Endothelial cell of umbilical vein (primary cell): ENCODE results near the gene JAKMIP1. TPM values are rescaled to one million over a fixed set of nuclear protein-coding genes. Genes with fewer than 3 reads are reported as not detected.

ENCODE experiments used
- BruUV-seq: library from RNA; stranded (reverse); fragments of 400-500 nt; replicated peaks from 2 replicates; lab custom pipeline; 2021; lab: Mats Ljungman, UMichigan
- CTCF ChIA-PET: fragments of 300-600, 350-600 bp; sonication (Branson Sonifier 250); formaldehyde crosslinking; loops from one replicate; lab custom pipeline; 2021; ENCODE audit warnings: antibody characterized with exemption, inconsistent platforms; lab: Charles Lee
- POLR2A ChIA-PET: fragments of 300-600, 350-600 bp; sonication (Branson Sonifier 250); formaldehyde crosslinking; loops from one replicate; lab custom pipeline; 2021; ENCODE audit warnings: antibody characterized with exemption, inconsistent platforms; lab: Charles Lee
- DNase-seq: peaks from one replicate; pipeline ENCODE4 v3.0.0-alpha.2; 2011; ENCODE audit warnings: low read depth, low spot score
- FAIRE-seq: peaks from 2 replicates; lab custom pipeline; 2011; peaks lifted over from hg19 to GRCh38; lab: Jason Lieb, UNC
- H2AFZ ChIP-seq: 2 replicates; pipeline ENCODE4 v1.6.0; 2012; ENCODE audit warnings: low read depth, low read length, control low read depth, inconsistent platforms
- H3K27ac ChIP-seq: 2 replicates; pipeline ENCODE4 v1.5.1; 2011; ENCODE audit warnings: low read depth, mild to moderate bottlenecking, control low read depth, low read length, moderate library complexity; ENCODE audit not compliant: insufficient read depth
- H3K27me3 ChIP-seq, 2 experiments: 2 replicates each; pipeline versions ENCODE4 v1.6.0 to v1.6.1; 2011; ENCODE audit warnings: low read length in 2 of 2, mixed read lengths in 1 of 2; ENCODE audit not compliant: control insufficient read depth in 2 of 2, insufficient read depth in 2 of 2
- H3K36me3 ChIP-seq, 2 experiments: 2 replicates in 1 of 2; 3 replicates in 1 of 2; pipeline ENCODE4 v1.5.1; 2011; ENCODE audit warnings: low read length in 2 of 2, mild to moderate bottlenecking in 1 of 2, moderate library complexity in 1 of 2; ENCODE audit not compliant: control insufficient read depth in 2 of 2, insufficient read depth in 2 of 2; ENCODE audit errors: extremely low read depth in 1 of 2
- H3K4me1 ChIP-seq: 3 replicates; pipeline ENCODE4 v1.5.1; 2011; ENCODE audit warnings: mild to moderate bottlenecking, low read length; ENCODE audit not compliant: control insufficient read depth, insufficient read depth; ENCODE audit errors: extremely low read depth
- H3K4me2 ChIP-seq: 2 replicates; pipeline ENCODE4 v1.6.1; 2011; ENCODE audit warnings: low read length, control low read depth, mixed read lengths; ENCODE audit not compliant: insufficient read depth
- H3K4me3 ChIP-seq, 3 experiments: fragments of 200-600 bp in 1 of 3; sonication (generic), shearing (Covaris generic) in 1 of 3; replicated peaks in 1 of 3; 2 replicates each; pipeline ENCODE4 v1.5.1; 2011 to 2016; ENCODE audit warnings: control low read depth in 3 of 3, low read length in 3 of 3, mild to moderate bottlenecking in 2 of 3, inconsistent platforms in 1 of 3, low read depth in 1 of 3, moderate library complexity in 1 of 3; ENCODE audit not compliant: insufficient read depth in 1 of 3
- H3K79me2 ChIP-seq: 2 replicates; pipeline ENCODE4 v1.6.0; 2012; ENCODE audit warnings: low read length, inconsistent platforms; ENCODE audit not compliant: control insufficient read depth, insufficient read depth
- H3K9ac ChIP-seq: replicated peaks from 2 replicates; pipeline ENCODE3; 2011; ENCODE audit warnings: low read length, control low read depth; ENCODE audit not compliant: insufficient read depth; ENCODE audit errors: extremely low read depth
- H3K9me1 ChIP-seq: replicated peaks from 3 replicates; pipeline ENCODE4 v1.6.0; 2011; ENCODE audit warnings: mild to moderate bottlenecking, low read length; ENCODE audit not compliant: control insufficient read depth, insufficient read depth; ENCODE audit errors: extremely low read depth
- H3K9me3 ChIP-seq: replicated peaks from 2 replicates; pipeline ENCODE4 v1.5.1; 2012; ENCODE audit warnings: low read length, inconsistent platforms; ENCODE audit not compliant: control insufficient read depth, insufficient read depth
- H4K20me1 ChIP-seq: replicated peaks from 2 replicates; pipeline ENCODE3; 2011; ENCODE audit warnings: mild to moderate bottlenecking, low read length; ENCODE audit not compliant: control insufficient read depth, insufficient read depth; ENCODE audit errors: extremely low read depth
- CTCF ChIP-seq, 2 donors: IDR thresholded peaks; 1 replicate in 1 of 2; 2 replicates in 1 of 2; pipeline ENCODE4 v1.5.1; 2011; ENCODE audit warnings: low read length in 2 of 2, mild to moderate bottlenecking in 2 of 2, moderate library complexity in 2 of 2, control low read depth in 1 of 2, inconsistent platforms in 1 of 2, low read depth in 1 of 2; ENCODE audit not compliant: insufficient read depth in 1 of 2; ENCODE audit errors: extremely low read depth in 1 of 2
- EZH2 ChIP-seq: IDR thresholded peaks from 2 replicates; pipeline ENCODE4 v1.6.1; 2012; ENCODE audit warnings: borderline replicate concordance, low read depth, mild to moderate bottlenecking, moderate library complexity, low read length, inconsistent platforms; ENCODE audit not compliant: severe bottlenecking
- FOS ChIP-seq: IDR thresholded peaks from 2 replicates; pipeline ENCODE4 v1.6.1; 2011; ENCODE audit warnings: mild to moderate bottlenecking, low read length, moderate library complexity, borderline replicate concordance; ENCODE audit not compliant: insufficient read depth
- GATA2 ChIP-seq: IDR thresholded peaks from 2 replicates; pipeline ENCODE4 v1.7.0; 2011; ENCODE audit warnings: low read depth, mild to moderate bottlenecking, moderate library complexity, mixed read lengths, low read length; ENCODE audit not compliant: insufficient read length, insufficient read depth
- JUN ChIP-seq: IDR thresholded peaks from 2 replicates; pipeline ENCODE4 v1.6.1; 2011; ENCODE audit warnings: borderline replicate concordance, low read depth; ENCODE audit not compliant: insufficient read length, insufficient read depth
- MAX ChIP-seq: IDR thresholded peaks from 2 replicates; pipeline ENCODE4 v1.6.1; 2011; ENCODE audit not compliant: insufficient read depth, insufficient read length
- MYC ChIP-seq: IDR thresholded peaks from one replicate; pipeline ENCODE4 v1.6.1; 2011; ENCODE audit warnings: mild to moderate bottlenecking, low read depth, low read length
- POLR2A ChIP-seq: IDR thresholded peaks from 2 replicates; pipeline ENCODE4 v1.6.1; 2012; ENCODE audit warnings: low read depth, mild to moderate bottlenecking, control low read depth, low read length
- POLR2AphosphoS5 ChIP-seq: IDR thresholded peaks from 2 replicates; pipeline ENCODE4 v1.6.1; 2012; ENCODE audit warnings: low read depth, mild to moderate bottlenecking, control low read depth, low read length, moderate library complexity; ENCODE audit not compliant: insufficient read depth
- dilution Hi-C: fragments of 300-500 bp; cut with MboI; formaldehyde crosslinking; loops from one replicate; pipeline ENCODE4 v1.15.0; 2019; ENCODE audit warnings: low sequenced_read_pairs; ENCODE audit not compliant: extremely low pct_ligation_motif_present
- intact Hi-C: fragments of 100-400 bp; cut with micrococcal nuclease; formaldehyde crosslinking; loops from one replicate; pipeline ENCODE4 v1.10.0; 2022
- polyA plus RNA-seq, 4 experiments: library from polyadenylated mRNA; depleted of rRNA in 3 of 4; stranded (reverse) in 3 of 4; unstranded in 1 of 4; fragments of >200 nt; gene quantifications; 2 replicates each; pipeline versions ENCODE4 v1.2.1 to v1.2.3, GENCODE V29; 2011 to 2012; ENCODE audit warnings: missing spikeins in 1 of 4
- total RNA-seq: library from RNA; stranded (reverse); gene quantifications from 2 replicates; pipeline ENCODE4 v1.2.3, GENCODE V29; 2021

Gene JAKMIP1
- total and polyA plus RNA-seq, 2 donors (not counting 3 experiments of a cell fraction or from before 2014, with no cell fraction given), result not detected

GRCh38 chr4:6227412-6228157, 27.2 kb upstream of the JAKMIP1 start:
- H3K36me3 ChIP-seq, result no peaks in the 10 kb centered on the region
- no peak overlapping the region for H2AFZ ChIP-seq
- intact Hi-C loops (no loop called here), dilution Hi-C loops (no loop called here)
- H3K79me2 ChIP-seq, result no peaks in the 10 kb centered on the region
- no peaks in the 10 kb centered on the region for H3K4me1 ChIP-seq
- POLR2A ChIA-PET, result no interaction called here
- no peaks in the 10 kb centered on the region for H3K9me1 ChIP-seq
- CTCF ChIA-PET, result interaction anchor here (1.4 to 3.1 kb wide), 2 partner anchors 23 to 104 kb away, joined by 3 to 9 read pairs; no protein-coding TSS in a partner anchor
- H3K27me3 ChIP-seq, result peaks cover under 1 to 2% of the 10 kb centered on the region in 2 experiments
- no peak for DNase-seq
- BruUV-seq, result no TSS peak
- H4K20me1 ChIP-seq, result no peaks in the 10 kb centered on the region
- no peak for TF ChIP-seq JUN
- no peak for TF ChIP-seq POLR2A
- TF ChIP-seq EZH2, result no peak
- no peak for TF ChIP-seq MAX
- TF ChIP-seq CTCF (IDR thresholded peaks at IDR 0.05; ENCODE audit: extremely low read depth in 1 of 2, insufficient read depth in 1 of 2, low read depth in 1 of 2, low read length in 2 of 2), result no peak
- no peak for TF ChIP-seq POLR2AphosphoS5
- no peak for TF ChIP-seq GATA2
- no peak for TF ChIP-seq FOS
- no peak for TF ChIP-seq MYC
- no peak overlapping the region for H3K4me2 ChIP-seq
- no peak overlapping the region for H3K9ac ChIP-seq
- no peak for FAIRE-seq
- no peak overlapping the region for H3K27ac ChIP-seq
- no peaks in the 10 kb centered on the region for H3K9me3 ChIP-seq
- no peak overlapping the region for H3K4me3 ChIP-seq
